Measurements from ENCODE around the gene NTRK3.

- TF ChIP-seq CTCF (IDR thresholded peaks at IDR 0.05) = no peak
- TF ChIP-seq POLR2A (IDR thresholded peaks at IDR 0.05) = no peak
These were observed 47.4 kb downstream of the NTRK3 start for GRCh38 chr15:88209111-88209510.
